ENCODE data around the gene SREBF2. TPM values are rescaled to one million over a fixed set of nuclear protein-coding genes. Genes with fewer than 3 reads are reported as not detected.

SREBF2 gene
- total and polyA plus RNA-seq, 2 donors (not counting 3 experiments of a cell fraction or from before 2014, with no cell fraction given): 101 to 136 TPM

GRCh38 chr22:41818011-41818410, 14.9 kb upstream of the SREBF2 start:
- H3K27ac ChIP-seq (ENCODE audit: insufficient read depth, low read depth, low read length): no peak overlapping the region
- H3K9me1 ChIP-seq (replicated peaks; ENCODE audit: control insufficient read depth, extremely low read depth, insufficient read depth, low read length): no peaks in the 10 kb centered on the region
- no peaks in the 10 kb centered on the region for H3K36me3 ChIP-seq (ENCODE audit: control insufficient read depth in 2 of 2, extremely low read depth in 1 of 2, insufficient read depth in 2 of 2, low read length in 2 of 2)
- no peak overlapping the region for H3K4me3 ChIP-seq (replicated peaks in 1 of 3; ENCODE audit: insufficient read depth in 1 of 3, low read depth in 1 of 3, low read length in 3 of 3)
- H3K79me2 ChIP-seq (ENCODE audit: control insufficient read depth, insufficient read depth, low read length): no peaks in the 10 kb centered on the region
- CTCF ChIA-PET: interaction anchor here (0.6 to 1.8 kb wide), 4 partner anchors 10 to 123 kb away, joined by 3 to 8 read pairs (median 4); no protein-coding TSS in a partner anchor
- no peak for FAIRE-seq
- no peak for TF ChIP-seq POLR2A (IDR thresholded peaks at IDR 0.05; ENCODE audit: low read depth, low read length)
- TF ChIP-seq CTCF (IDR thresholded peaks at IDR 0.05; ENCODE audit: extremely low read depth in 1 of 2, insufficient read depth in 1 of 2, low read depth in 1 of 2, low read length in 2 of 2): no peak
- TF ChIP-seq FOS (IDR thresholded peaks at IDR 0.05; ENCODE audit: borderline replicate concordance, insufficient read depth, low read length): no peak
- TF ChIP-seq POLR2AphosphoS5 (IDR thresholded peaks at IDR 0.05; ENCODE audit: insufficient read depth, low read depth, low read length): no peak
- TF ChIP-seq MAX (IDR thresholded peaks at IDR 0.05; ENCODE audit: insufficient read depth, insufficient read length): no peak
- TF ChIP-seq JUN (IDR thresholded peaks at IDR 0.05; ENCODE audit: borderline replicate concordance, insufficient read depth, insufficient read length, low read depth): no peak
- no peak for TF ChIP-seq MYC (IDR thresholded peaks at IDR 0.05; ENCODE audit: low read depth, low read length)
- no peak for TF ChIP-seq GATA2 (IDR thresholded peaks at IDR 0.05; ENCODE audit: insufficient read depth, insufficient read length, low read depth, low read length)
- TF ChIP-seq EZH2 (IDR thresholded peaks at IDR 0.05; ENCODE audit: borderline replicate concordance, low read depth, low read length, severe bottlenecking): no peak
- intact Hi-C loops (cut with micrococcal nuclease) (no loop called here), dilution Hi-C loops (cut with MboI; ENCODE audit: extremely low pct_ligation_motif_present, low sequenced_read_pairs) (no loop called here)
- no peaks in the 10 kb centered on the region for H3K9me3 ChIP-seq (replicated peaks; ENCODE audit: control insufficient read depth, insufficient read depth, low read length)
- H4K20me1 ChIP-seq (replicated peaks; ENCODE audit: control insufficient read depth, extremely low read depth, insufficient read depth, low read length): no peaks in the 10 kb centered on the region
- BruUV-seq (replicated peaks): no TSS peak
- POLR2A ChIA-PET: no interaction called here
- no peak overlapping the region for H3K9ac ChIP-seq (replicated peaks; ENCODE audit: extremely low read depth, insufficient read depth, low read length)
- H3K4me1 ChIP-seq (ENCODE audit: control insufficient read depth, extremely low read depth, insufficient read depth, low read length): no peaks in the 10 kb centered on the region
- H3K27me3 ChIP-seq (ENCODE audit: control insufficient read depth in 2 of 2, insufficient read depth in 2 of 2, low read length in 2 of 2): no peaks in the 10 kb centered on the region
- no peak for DNase-seq (ENCODE audit: low read depth, low spot score)
- no peak overlapping the region for H3K4me2 ChIP-seq (ENCODE audit: insufficient read depth, low read length)
- H2AFZ ChIP-seq (ENCODE audit: low read depth, low read length): no peak overlapping the region

Data from endothelial cell of umbilical vein (primary cell).